Prostate gland (tissue), 2 donors: ENCODE results near the gene LRRC59.

ENCODE experiments used
- POLR2A ChIP-seq: fragments of 450-650 bp; IDR thresholded peaks from one replicate; pipeline ENCODE4 v1.6.1; 2016; ENCODE audit warnings: antibody characterized with exemption, mild to moderate bottlenecking
- POLR2AphosphoS5 ChIP-seq: sonication (generic); formaldehyde crosslinking; IDR thresholded peaks from one replicate; pipeline ENCODE4 v1.6.1; 2017; ENCODE audit warnings: antibody characterized with exemption
- TF ChIP-seq, protein P1 (sequence below), 4 experiments: fragments of 200-600 bp in 2 of 4; fragments of 450-650 bp in 2 of 4; sonication (generic) in 2 of 4; IDR thresholded peaks; 1 replicate in 3 of 4; 2 replicates in 1 of 4; pipeline ENCODE4 v1.5.1; 2016 to 2019; ENCODE audit warnings: antibody characterized with exemption in 4 of 4, mild to moderate bottlenecking in 2 of 4, moderate library complexity in 2 of 4

DNA sequence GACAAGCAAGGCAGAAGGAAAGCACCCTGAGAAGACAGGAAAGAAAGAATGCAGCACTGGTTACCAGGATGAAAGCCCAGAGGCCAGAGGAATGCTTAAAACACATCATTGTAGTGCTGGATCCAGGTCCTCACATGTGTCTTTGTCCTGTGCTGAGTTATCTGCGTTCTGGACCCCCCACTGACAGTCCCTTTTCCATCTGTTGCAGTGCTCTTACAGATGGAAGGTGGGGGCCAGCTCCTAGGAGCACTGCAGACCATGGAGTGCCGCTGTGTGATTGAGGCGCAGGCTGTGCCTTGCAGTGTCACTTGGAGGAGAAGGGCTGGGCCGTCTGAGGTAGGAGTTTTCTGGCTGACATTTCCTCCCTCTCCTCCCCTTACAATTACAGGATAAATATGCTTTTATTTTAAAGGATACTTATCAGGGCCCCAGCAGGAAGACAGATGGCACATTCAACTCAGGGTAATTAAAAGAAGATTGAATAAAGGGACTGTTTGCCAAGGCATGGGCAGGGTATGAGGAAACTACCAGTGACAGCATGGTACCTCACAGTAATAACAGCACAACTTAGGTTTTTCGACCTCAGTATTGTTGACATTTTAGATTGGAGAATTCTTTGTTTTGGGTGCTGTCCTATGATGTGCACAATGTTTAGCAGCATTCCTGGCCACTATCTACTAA lies 21.3 kb downstream of the LRRC59 start:
- no peak for TF ChIP-seq POLR2A
- TF ChIP-seq, protein P1, sequence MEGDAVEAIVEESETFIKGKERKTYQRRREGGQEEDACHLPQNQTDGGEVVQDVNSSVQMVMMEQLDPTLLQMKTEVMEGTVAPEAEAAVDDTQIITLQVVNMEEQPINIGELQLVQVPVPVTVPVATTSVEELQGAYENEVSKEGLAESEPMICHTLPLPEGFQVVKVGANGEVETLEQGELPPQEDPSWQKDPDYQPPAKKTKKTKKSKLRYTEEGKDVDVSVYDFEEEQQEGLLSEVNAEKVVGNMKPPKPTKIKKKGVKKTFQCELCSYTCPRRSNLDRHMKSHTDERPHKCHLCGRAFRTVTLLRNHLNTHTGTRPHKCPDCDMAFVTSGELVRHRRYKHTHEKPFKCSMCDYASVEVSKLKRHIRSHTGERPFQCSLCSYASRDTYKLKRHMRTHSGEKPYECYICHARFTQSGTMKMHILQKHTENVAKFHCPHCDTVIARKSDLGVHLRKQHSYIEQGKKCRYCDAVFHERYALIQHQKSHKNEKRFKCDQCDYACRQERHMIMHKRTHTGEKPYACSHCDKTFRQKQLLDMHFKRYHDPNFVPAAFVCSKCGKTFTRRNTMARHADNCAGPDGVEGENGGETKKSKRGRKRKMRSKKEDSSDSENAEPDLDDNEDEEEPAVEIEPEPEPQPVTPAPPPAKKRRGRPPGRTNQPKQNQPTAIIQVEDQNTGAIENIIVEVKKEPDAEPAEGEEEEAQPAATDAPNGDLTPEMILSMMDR (IDR thresholded peaks at IDR 0.05) = no peak
- TF ChIP-seq POLR2AphosphoS5 = no peak
